Prostate gland (tissue), 2 donors: Measurements from ENCODE around the gene SUN5.

Experiments
- POLR2A ChIP-seq: fragments of 450-650 bp; IDR thresholded peaks from one replicate; pipeline ENCODE4 v1.6.1; 2016; ENCODE audit warnings: antibody characterized with exemption, mild to moderate bottlenecking
- POLR2AphosphoS5 ChIP-seq: sonication (generic); formaldehyde crosslinking; IDR thresholded peaks from one replicate; pipeline ENCODE4 v1.6.1; 2017; ENCODE audit warnings: antibody characterized with exemption
- TF ChIP-seq, protein P1 (sequence below), 4 experiments: fragments of 200-600 bp in 2 of 4; fragments of 450-650 bp in 2 of 4; sonication (generic) in 2 of 4; IDR thresholded peaks; 1 replicate in 3 of 4; 2 replicates in 1 of 4; pipeline ENCODE4 v1.5.1; 2016 to 2019; ENCODE audit warnings: antibody characterized with exemption in 4 of 4, mild to moderate bottlenecking in 2 of 4, moderate library complexity in 2 of 4

DNA sequence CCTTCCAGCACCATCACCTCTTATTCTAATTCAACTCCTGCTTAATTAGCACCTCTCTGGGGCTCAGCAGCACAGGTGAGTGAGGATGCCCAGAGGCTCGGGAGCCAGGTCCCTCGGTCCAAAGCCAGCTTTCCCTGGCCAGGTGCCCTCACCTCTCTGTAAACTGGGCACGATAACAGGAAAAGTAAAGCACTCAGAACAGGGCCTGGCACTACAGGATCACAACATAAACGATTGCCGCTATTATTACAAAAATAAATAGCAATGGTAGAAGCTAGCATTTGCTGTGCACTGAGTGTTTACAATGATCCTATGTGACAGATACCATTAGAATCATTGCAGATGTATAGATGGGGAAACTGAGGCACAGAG, 5.9 kb upstream of the SUN5 start:
- TF ChIP-seq, protein P1, sequence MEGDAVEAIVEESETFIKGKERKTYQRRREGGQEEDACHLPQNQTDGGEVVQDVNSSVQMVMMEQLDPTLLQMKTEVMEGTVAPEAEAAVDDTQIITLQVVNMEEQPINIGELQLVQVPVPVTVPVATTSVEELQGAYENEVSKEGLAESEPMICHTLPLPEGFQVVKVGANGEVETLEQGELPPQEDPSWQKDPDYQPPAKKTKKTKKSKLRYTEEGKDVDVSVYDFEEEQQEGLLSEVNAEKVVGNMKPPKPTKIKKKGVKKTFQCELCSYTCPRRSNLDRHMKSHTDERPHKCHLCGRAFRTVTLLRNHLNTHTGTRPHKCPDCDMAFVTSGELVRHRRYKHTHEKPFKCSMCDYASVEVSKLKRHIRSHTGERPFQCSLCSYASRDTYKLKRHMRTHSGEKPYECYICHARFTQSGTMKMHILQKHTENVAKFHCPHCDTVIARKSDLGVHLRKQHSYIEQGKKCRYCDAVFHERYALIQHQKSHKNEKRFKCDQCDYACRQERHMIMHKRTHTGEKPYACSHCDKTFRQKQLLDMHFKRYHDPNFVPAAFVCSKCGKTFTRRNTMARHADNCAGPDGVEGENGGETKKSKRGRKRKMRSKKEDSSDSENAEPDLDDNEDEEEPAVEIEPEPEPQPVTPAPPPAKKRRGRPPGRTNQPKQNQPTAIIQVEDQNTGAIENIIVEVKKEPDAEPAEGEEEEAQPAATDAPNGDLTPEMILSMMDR (IDR thresholded peaks at IDR 0.05): no peak
- TF ChIP-seq POLR2A (no peak), POLR2AphosphoS5 (peak; percentile 75)
